GM23338 (cell line): ENCODE results near the gene CHAC1. TPM values are rescaled to one million over a fixed set of nuclear protein-coding genes. Genes with fewer than 3 reads are reported as not detected.

Source experiments
- ATAC-seq: fragments of 200-7000 bp; cut with Tn5 transposase; 3 replicates; pipeline ENCODE4 v1.9.1; 2020
- DNase-seq: peaks from one replicate; pipeline ENCODE4 v3.0.0-alpha.2; 2015; ENCODE audit warnings: low spot score
- H2AFZ ChIP-seq: fragments of 200-600 bp; sonication (generic); 2 replicates; pipeline ENCODE4 v1.8.0; 2016; ENCODE audit warnings: antibody characterized with exemption, mild to moderate bottlenecking, moderate library complexity
- H3F3A ChIP-seq: fragments of 200-600 bp; sonication (generic); replicated peaks from 2 replicates; pipeline ENCODE4 v1.8.0; 2017; ENCODE audit warnings: antibody characterized with exemption, mixed run types, low read depth
- H3K27ac ChIP-seq: fragments of 200-600 bp; sonication (generic); 2 replicates; pipeline ENCODE4 v1.6.1; 2016; ENCODE audit warnings: low read depth
- H3K27me3 ChIP-seq: fragments of 200-600 bp; sonication (generic); 2 replicates; pipeline ENCODE4 v1.8.0; 2016; ENCODE audit warnings: mild to moderate bottlenecking, mixed run types, moderate library complexity; ENCODE audit not compliant: insufficient read depth
- H3K36me3 ChIP-seq: fragments of 200-600 bp; sonication (generic); 2 replicates; pipeline ENCODE4 v1.8.0; 2016; ENCODE audit warnings: mild to moderate bottlenecking; ENCODE audit not compliant: insufficient read depth
- H3K4me1 ChIP-seq: fragments of 200-600 bp; sonication (generic); 2 replicates; pipeline ENCODE4 v1.8.0; 2016; ENCODE audit warnings: mild to moderate bottlenecking, moderate library complexity; ENCODE audit not compliant: insufficient read depth
- H3K4me2 ChIP-seq: fragments of 200-600 bp; sonication (generic); 2 replicates; pipeline ENCODE4 v1.7.1; 2017; ENCODE audit warnings: mixed run types
- H3K4me3 ChIP-seq: fragments of 200-600 bp; sonication (generic); 2 replicates; pipeline ENCODE4 v1.6.1; 2016; ENCODE audit warnings: mixed run types
- H3K79me2 ChIP-seq: fragments of 200-600 bp; sonication (generic); replicated peaks from 2 replicates; pipeline ENCODE4 v1.8.0; 2017; ENCODE audit warnings: mild to moderate bottlenecking; ENCODE audit not compliant: insufficient read depth
- H3K9me2 ChIP-seq: fragments of 200-600 bp; sonication (generic); 2 replicates; pipeline ENCODE4 v1.8.0; 2017; ENCODE audit not compliant: insufficient read depth
- H4K20me1 ChIP-seq: fragments of 200-600 bp; sonication (generic); replicated peaks from 2 replicates; pipeline ENCODE4 v1.8.0; 2017; ENCODE audit warnings: mild to moderate bottlenecking; ENCODE audit not compliant: insufficient read depth
- H3K27ac Mint-ChIP-seq: 2 replicates; pipeline ENCODE4 v1.8.0; 2020; ENCODE audit warnings: inconsistent platforms, mild to moderate bottlenecking, moderate library complexity, mixed read lengths
- H3K27me3 Mint-ChIP-seq: 3 replicates; pipeline ENCODE4 v1.8.0; 2022; ENCODE audit warnings: low read depth, mild to moderate bottlenecking, moderate library complexity, mixed read lengths, inconsistent platforms; ENCODE audit not compliant: insufficient read depth, poor library complexity
- H3K36me3 Mint-ChIP-seq: 3 replicates; pipeline ENCODE4 v1.8.0; 2021; ENCODE audit warnings: low read depth, mild to moderate bottlenecking, inconsistent platforms, moderate library complexity, mixed read lengths
- H3K4me1 Mint-ChIP-seq: 3 replicates; pipeline ENCODE4 v1.8.0; 2020; ENCODE audit warnings: mild to moderate bottlenecking, inconsistent platforms, mixed read lengths
- H3K4me3 Mint-ChIP-seq: 3 replicates; pipeline ENCODE4 v1.8.0; 2021; ENCODE audit warnings: moderate library complexity, mild to moderate bottlenecking, inconsistent platforms, mixed read lengths
- H3K9me3 Mint-ChIP-seq: 3 replicates; pipeline ENCODE4 v1.8.0; 2020; ENCODE audit warnings: moderate library complexity, mild to moderate bottlenecking, inconsistent platforms, mixed read lengths
- CREB1 ChIP-seq: fragments of 250-450 bp; sonication (Bioruptor Pico); IDR thresholded peaks from 2 replicates; pipeline ENCODE4 v1.5.0; 2020; ENCODE audit warnings: low read depth, mild to moderate bottlenecking, moderate library complexity
- CTCF ChIP-seq, 2 experiments: fragments of 200-600 bp in 1 of 2; sonication (generic) in 1 of 2; conservative IDR thresholded peaks; 2 replicates each; pipeline versions ENCODE4 v1.5.1 to v1.6.1; 2016 to 2017; ENCODE audit warnings: antibody characterized with exemption in 2 of 2, low read depth in 2 of 2, mild to moderate bottlenecking in 2 of 2, moderate library complexity in 1 of 2
- EZH2 ChIP-seq: fragments of 200-600 bp; sonication (generic); IDR thresholded peaks from one replicate; pipeline ENCODE4 v1.8.0; 2017; ENCODE audit warnings: antibody characterized with exemption, mild to moderate bottlenecking, low read depth; ENCODE audit not compliant: unreplicated experiment
- JUNB ChIP-seq: IDR thresholded peaks from one replicate; pipeline ENCODE4 v1.6.1; 2016; ENCODE audit warnings: antibody characterized with exemption; ENCODE audit not compliant: unreplicated experiment
- NANOG ChIP-seq: IDR thresholded peaks from 2 replicates; pipeline ENCODE4 v1.6.1; 2016; ENCODE audit warnings: antibody characterized with exemption, borderline replicate concordance
- POLR2AphosphoS5 ChIP-seq: IDR thresholded peaks from 2 replicates; pipeline ENCODE4 v1.6.1; 2016; ENCODE audit warnings: antibody characterized with exemption, low read depth
- REST ChIP-seq: IDR thresholded peaks from one replicate; pipeline ENCODE4 v1.6.1; 2018; ENCODE audit warnings: antibody characterized with exemption; ENCODE audit not compliant: unreplicated experiment
- STAT1 ChIP-seq: IDR thresholded peaks from one replicate; pipeline ENCODE4 v1.6.1; 2016; ENCODE audit warnings: antibody characterized with exemption; ENCODE audit not compliant: unreplicated experiment
- ZNF114 ChIP-seq: fragments of 250-450 bp; sonication (Bioruptor Pico); IDR thresholded peaks from 2 replicates; pipeline ENCODE4 v1.5.0; 2020; ENCODE audit warnings: mild to moderate bottlenecking, moderate library complexity
- ZNF331 ChIP-seq: fragments of 250-450 bp; sonication (Bioruptor Pico); IDR thresholded peaks from 2 replicates; pipeline ENCODE4 v1.5.0; 2020; ENCODE audit warnings: low read depth, mild to moderate bottlenecking, moderate library complexity
- ZNF462 ChIP-seq: fragments of 250-450 bp; sonication (Bioruptor Pico); IDR thresholded peaks from 2 replicates; pipeline ENCODE4 v1.5.0; 2020; ENCODE audit warnings: mild to moderate bottlenecking, moderate library complexity
- polyA plus RNA-seq: library from polyadenylated mRNA; unstranded; fragments of >200 nt; fragmentation: Nextera tagmentation; extraction: Ambion mirVana; gene quantifications from 2 replicates; pipeline ENCODE4 v1.2.1, GENCODE V29; 2016
- total RNA-seq: library from RNA; depleted of rRNA; stranded (reverse); fragments of >200 nt; shearing (Covaris generic); gene quantifications from 2 replicates; pipeline ENCODE4 v1.2.3, GENCODE V29; 2014
- TF ChIP-seq, protein P1 (sequence below): IDR thresholded peaks from 2 replicates; pipeline ENCODE4 v1.6.1; 2016; ENCODE audit warnings: antibody characterized with exemption

The CHAC1 gene
- total and polyA plus RNA-seq, 2 experiments from 2014 or later = 73.0 to 124 TPM

- DNase-seq (peak; percentile 91), ATAC-seq (peak; percentile 87)
- peak overlapping the region; percentile 71 for H3K4me3 ChIP-seq
- peaks cover 35% of the 10 kb centered on the region for H3K36me3 Mint-ChIP-seq
- H3K4me3 Mint-ChIP-seq = peak overlapping the region; percentile 64; the same call in 2 of the 3 replicates
- peaks cover 20% of the 10 kb centered on the region for H3K27me3 Mint-ChIP-seq
- H3K27ac ChIP-seq = 0 out of 2 replicates have a peak overlapping the region, but pooled peaks have one; percentile 50
- peaks cover 18% of the 10 kb centered on the region; the same call in 1 of the 2 replicates for H3F3A ChIP-seq
- peaks cover 12% of the 10 kb centered on the region for H4K20me1 ChIP-seq
- no peaks in the 10 kb centered on the region for H3K36me3 ChIP-seq
- peaks cover 34% of the 10 kb centered on the region for H3K4me1 Mint-ChIP-seq
- H3K9me3 Mint-ChIP-seq = no peaks in the 10 kb centered on the region
- peak overlapping the region; percentile 72; the same call in 1 of the 2 replicates for H2AFZ ChIP-seq
- no peaks in the 10 kb centered on the region for H3K9me2 ChIP-seq
- TF ChIP-seq ZNF331 (CRISPR knock-in tag) = no peak
- TF ChIP-seq CTCF (conservative IDR thresholded peaks at IDR 0.05; ENCODE audit: low read depth in 2 of 2) = peak; percentile 60 to 95
- TF ChIP-seq, protein P1, sequence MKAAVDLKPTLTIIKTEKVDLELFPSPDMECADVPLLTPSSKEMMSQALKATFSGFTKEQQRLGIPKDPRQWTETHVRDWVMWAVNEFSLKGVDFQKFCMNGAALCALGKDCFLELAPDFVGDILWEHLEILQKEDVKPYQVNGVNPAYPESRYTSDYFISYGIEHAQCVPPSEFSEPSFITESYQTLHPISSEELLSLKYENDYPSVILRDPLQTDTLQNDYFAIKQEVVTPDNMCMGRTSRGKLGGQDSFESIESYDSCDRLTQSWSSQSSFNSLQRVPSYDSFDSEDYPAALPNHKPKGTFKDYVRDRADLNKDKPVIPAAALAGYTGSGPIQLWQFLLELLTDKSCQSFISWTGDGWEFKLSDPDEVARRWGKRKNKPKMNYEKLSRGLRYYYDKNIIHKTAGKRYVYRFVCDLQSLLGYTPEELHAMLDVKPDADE = no peak
- no peak for TF ChIP-seq EZH2
- TF ChIP-seq CREB1 (CRISPR knock-in tag) = peak; percentile 47; the same call in 1 of the 2 replicates
- TF ChIP-seq ZNF114 (CRISPR knock-in tag) = no peak
- TF ChIP-seq STAT1 = no peak
- no peak for TF ChIP-seq REST
- no peak for TF ChIP-seq NANOG
- TF ChIP-seq ZNF462 (CRISPR knock-in tag) = no peak
- peak; percentile 52; the same call in 1 of the 2 replicates for TF ChIP-seq POLR2AphosphoS5
- no peak for TF ChIP-seq JUNB
- no peaks in the 10 kb centered on the region for H3K27me3 ChIP-seq
- peaks cover 24% of the 10 kb centered on the region for H3K4me1 ChIP-seq
- H3K4me2 ChIP-seq = peak overlapping the region; percentile 95
- H3K27ac Mint-ChIP-seq = no peak overlapping the region
- H3K79me2 ChIP-seq = no peaks in the 10 kb centered on the region
Measured at GRCh38 chr15:40906091-40906990, 46.9 kb upstream of the CHAC1 start.
